Activated CD4-positive, alpha-beta T cell treated with anti-CD3 and anti-CD28 coated beads, Interleukin-10, Interleukin-2, amounts not matched to agents 100 ng/mL and 50 ng/mL, durations not matched to agents 16 hours and 8 hours (primary cell): ENCODE measurements around the gene RBM28.
A peak's percentile ranks its signal among the peaks of the same experiment; 100 is the strongest.

Source experiments
- DNase-seq: peaks from one replicate; pipeline ENCODE4 v3.0.0-alpha.2; 2020

The RBM28 gene, protein sequence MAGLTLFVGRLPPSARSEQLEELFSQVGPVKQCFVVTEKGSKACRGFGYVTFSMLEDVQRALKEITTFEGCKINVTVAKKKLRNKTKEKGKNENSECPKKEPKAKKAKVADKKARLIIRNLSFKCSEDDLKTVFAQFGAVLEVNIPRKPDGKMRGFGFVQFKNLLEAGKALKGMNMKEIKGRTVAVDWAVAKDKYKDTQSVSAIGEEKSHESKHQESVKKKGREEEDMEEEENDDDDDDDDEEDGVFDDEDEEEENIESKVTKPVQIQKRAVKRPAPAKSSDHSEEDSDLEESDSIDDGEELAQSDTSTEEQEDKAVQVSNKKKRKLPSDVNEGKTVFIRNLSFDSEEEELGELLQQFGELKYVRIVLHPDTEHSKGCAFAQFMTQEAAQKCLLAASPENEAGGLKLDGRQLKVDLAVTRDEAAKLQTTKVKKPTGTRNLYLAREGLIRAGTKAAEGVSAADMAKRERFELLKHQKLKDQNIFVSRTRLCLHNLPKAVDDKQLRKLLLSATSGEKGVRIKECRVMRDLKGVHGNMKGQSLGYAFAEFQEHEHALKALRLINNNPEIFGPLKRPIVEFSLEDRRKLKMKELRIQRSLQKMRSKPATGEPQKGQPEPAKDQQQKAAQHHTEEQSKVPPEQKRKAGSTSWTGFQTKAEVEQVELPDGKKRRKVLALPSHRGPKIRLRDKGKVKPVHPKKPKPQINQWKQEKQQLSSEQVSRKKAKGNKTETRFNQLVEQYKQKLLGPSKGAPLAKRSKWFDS

DNA sequence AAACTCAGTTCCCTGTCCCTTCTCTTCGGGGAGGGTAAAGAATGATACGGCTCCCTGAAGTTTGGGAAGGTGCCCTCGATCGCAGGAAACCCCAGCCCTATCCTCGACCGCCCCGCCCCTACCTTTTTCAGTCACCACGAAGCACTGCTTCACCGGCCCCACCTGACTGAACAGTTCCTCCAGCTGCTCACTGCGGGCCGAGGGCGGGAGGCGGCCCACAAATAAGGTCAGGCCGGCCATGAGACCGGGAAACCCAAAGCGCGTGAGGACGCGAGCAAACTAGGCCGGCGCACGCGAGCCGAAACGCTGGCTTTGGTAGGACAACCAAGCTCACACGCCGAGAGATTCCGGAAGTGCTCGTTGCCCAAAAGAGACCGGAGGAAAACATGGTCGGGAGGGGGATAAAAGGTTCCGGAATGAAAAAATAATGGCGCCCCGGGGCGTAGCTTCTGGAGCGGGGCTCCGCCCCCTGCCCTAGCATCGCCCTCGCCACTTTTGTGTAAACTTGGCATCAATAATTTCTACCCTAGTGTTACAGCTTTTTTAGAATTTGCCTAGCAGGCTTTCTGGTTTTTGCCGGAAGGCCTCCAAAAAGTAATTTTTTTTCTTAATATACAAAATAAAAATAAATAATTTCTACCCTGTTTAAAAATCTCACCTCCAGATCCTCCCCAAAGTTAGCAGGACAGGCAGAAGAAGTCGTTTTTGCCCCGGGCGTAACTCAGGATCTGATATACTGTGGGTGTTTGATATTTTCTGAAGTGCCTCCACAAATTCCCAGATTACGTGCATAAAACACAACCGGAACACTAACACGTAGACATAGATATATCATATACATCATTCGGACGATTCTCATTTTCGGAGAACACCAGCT is at the start of gene RBM28:
RBM28 (minus strand) TSS at position 355 of the 877 bp plus-strand sequence; CDS start at position 240, 115 bp downstream.
- DNase-seq = peak; percentile 91

DNA sequence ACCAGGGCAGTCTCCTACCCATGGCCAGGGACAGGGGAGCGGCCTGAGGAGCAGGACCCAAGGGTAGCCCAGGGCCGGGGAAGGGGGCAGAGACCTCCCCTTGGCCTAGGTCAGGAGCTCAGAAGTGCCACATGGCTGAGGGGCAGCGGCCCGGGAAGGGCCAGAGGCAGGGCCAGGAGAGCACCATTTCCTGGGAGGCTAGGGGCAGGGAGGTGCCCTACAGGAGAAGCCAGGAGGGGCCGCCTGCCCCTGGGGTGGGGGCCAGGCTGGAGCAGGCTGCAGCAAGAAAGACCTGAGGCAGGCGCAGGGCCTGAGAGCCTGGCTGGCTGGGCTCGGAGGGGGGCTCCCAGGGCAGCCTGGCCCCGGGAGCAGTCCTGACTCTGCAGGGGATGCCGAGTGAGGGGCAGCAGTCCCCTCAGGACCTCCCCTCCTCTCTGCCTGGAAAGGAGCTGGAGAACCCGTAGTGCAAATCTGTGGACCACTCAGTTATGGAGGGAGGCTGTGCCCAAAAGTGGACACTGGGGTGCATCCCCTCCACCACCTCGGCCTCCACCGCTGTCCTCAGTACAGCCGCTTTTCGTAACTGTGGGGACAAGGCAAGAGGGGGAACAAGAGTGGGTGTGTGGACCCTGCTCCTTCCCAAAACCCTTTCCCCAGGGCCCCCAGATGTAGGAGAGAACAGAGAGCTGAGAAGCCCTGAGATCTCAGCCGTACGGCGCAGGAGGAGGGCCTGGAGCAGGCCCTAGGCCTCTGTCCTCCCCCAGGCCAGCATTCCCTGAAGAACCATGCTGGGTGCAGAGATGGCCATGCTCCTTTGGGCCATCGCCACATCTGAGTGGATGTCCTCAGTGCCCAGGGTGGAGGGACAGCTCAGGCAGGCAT is 49.0 kb upstream of the RBM28 start:
- no peak for DNase-seq

DNA sequence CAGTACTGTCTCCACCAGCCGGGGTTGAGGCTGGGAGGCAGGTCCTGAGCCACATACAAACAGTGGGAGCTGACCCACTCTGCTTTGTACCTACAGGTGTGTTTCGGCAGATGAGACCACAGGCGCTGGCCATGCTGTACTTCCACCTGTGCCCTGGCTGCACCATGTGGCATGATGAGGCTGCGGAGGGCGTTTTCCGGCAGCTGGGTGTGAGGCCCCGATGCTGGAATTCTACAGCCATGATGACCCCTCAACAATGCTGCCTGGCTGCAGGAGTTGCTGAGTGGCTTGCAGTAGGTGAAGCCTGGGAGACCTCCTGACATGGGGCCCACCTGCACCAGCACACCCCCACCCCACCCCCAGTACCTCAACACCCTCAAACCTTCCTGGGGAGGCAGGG is 48.1 kb upstream of the RBM28 start:
- no peak for DNase-seq

DNA sequence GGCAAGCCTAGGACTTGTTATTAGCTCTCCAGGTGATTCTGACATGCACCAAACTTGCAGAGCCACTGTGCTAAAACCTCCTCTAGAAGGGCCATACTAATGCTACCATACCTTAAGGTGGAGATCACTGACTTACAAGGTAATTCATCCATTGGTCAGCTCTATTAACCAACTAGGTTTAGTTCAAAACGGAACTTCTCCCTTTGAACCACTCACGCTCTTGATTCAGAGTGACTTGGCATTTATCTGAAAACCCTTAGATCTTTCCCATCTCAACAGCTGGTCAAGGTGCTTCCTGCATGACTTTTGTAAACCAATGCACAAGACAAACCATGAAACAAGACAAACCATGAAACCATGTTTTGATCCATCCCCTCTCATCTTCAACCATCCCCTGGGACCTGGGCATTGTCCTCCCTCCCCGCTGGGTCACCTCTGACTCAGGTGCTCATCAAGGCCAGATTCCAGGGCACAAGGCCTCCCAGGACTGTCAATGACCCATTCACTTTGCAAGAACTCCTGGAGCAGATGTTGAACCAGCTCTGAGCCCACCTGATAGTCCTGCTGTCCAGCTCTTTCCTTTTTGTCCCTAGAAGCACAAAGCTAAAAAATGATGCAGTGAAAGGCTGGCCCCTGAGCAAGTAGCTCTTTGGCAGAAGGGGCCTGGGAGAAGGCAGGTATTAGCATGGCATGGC is 47.3 kb upstream of the RBM28 start:
- no peak for DNase-seq

DNA sequence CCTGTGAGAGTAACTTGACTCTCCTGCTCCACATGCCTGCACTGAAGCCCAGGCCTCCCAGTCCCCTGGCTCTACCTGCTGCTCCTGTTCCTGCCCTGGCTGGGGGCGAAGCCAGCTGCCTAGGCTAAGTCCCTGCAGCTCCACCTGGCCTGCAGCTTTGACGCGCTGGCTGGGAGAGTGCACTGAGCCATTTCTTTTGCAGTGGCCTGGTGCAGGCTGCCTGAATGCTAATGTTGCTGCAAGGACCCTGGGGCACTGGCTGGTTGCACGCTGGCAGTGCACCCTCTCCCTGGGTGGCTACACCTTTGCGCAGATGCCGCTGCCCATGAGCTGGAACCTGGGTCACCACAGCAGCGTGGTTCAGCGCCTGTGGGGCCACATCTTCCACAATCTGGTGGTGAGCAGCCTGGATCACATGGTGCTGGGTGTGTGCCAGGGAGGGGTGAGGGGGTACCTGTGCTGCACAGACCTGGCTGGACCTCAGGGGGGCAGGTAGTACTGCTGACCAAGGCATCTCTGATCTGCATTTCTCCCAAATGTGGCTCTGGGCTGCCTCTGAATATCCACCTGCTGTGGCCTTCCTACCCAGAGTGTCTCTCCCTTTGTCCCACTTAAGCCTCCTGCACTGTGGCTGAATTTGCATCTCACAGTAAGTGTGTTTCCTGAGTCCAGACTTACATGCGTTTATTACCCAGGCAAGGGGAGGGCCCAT is 46.1 kb upstream of the RBM28 start:
- DNase-seq = no peak

DNA sequence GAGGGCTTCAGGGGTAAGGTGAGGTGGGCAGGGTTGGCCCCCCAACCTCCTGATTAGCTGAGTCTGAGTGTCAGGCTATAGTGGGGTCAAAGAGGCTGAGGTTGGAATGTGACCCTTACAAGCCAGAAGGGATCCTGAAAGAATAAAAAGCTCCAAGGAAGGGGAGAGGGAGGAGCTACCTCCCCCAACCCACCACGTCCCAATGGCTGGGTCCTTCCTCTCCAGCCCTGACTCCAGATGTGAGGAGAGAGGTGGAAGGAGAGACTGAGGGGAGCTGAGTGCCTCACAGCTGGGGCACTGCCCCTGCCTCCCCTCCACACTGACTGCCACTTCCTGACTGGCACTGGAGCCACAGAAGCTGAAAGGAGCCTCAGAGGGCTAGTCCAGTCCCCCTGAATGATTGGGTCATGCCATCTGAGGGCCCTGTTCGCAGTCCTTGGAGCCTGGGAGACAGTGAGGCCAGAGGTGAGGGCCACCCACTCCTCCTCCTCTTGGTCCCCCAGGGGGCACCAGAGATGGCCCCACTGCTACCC is 45.4 kb upstream of the RBM28 start:
- no peak for DNase-seq

DNA sequence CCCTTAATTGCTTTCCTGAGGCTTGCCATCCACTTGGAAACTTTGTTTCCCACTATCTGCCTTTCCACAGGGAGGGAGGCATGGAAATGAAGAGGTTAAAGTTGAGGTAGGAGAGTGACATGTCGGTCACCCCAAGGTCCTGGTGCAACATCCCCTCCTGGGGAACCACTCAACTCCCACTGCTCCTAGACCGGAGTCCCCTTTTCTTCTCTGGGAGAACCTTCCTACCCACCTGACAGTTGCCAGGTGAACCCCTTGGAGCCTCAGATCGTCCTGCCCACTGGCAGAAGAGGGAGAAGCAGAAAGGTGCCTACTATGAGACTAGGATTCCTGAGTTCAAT is 44.4 kb upstream of the RBM28 start:
- no peak for DNase-seq

DNA sequence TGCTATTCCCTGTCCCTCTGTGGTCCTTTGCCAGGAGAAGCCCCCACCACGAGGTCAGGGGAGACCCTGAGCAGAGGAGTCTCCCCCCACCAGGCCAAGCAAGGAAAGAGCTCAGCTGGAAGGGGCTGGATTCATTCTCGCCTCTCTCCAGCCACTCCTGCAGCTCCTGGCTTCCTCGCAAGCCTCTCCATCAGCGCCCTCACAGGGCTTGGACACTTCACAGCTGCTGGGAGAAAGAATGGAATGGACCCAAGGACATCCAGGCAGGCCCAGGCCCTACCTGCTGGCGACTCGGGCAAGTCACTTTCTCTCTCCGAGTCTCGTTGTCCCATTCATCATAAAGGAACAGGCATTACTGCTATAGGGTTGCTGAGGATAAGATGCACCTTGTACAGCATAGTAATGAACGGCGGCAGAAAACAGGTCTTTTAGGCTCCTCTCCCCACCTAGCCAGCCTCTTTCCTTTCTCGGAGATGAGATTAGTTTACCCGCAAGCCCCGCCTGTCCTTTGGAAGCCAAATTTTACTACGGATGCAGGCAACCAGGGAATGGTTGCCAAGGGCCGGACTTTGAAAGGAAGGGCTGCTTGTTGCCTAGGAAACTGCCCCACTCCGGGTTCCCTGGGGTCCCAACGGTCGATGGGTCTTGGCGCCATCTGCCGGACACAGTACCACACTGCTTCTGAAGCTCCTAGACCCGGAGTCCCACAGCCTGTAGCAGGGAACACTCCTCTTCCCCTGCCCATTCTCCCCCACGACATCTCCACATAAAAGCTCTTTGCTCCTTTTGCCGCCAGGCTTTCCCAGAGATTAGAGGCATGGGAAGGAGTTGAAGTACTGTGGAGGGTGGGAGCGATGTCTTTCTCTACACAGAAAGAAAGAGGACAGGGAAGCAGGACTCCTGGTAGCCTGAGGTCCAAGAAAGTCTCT is 43.8 kb upstream of the RBM28 start:
- peak; percentile 74 for DNase-seq

DNA sequence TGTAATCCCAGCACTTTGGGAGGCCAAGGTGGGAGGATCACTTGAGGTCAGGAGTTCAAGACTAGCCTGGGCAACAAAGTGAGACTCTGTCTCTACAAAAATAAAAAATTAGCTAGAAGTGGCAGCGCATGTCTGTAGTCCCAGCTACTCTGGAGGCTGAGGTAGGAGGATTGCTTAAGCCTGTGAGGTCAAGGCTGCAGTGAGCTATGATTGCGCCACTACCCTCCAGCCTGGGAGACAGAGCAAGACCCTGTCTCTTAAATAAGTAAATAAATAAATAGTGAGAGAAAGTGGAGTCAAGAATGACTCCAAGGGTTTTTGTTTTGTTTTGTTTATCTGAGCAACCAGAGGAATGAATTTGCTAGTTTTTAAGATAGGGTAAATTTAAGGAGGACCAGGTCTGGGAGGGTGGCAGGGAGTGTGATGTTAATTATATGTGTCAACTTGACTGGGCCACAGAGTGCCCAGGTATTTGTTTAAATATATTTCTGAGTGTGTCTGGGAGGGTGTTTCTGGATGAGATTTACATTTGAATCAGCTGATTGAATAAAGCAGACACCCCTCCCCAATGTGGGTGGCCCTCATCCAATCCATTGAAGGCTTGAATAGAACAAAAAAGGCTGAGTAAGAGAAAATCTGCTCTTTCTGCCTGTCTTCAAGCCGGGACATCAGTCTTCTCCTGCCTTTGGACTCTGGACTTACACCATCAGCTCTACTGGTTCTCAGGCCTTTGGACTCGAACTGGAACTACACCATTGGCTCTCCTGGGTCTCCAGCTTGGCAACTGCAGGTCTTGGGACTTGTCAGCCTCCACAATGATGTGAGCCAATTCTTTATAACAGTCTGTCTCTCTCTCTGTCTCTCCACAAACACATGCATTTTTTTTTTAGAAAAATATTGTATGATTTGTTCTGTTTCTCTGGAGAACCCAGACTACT is 42.5 kb upstream of the RBM28 start:
- no peak for DNase-seq

DNA sequence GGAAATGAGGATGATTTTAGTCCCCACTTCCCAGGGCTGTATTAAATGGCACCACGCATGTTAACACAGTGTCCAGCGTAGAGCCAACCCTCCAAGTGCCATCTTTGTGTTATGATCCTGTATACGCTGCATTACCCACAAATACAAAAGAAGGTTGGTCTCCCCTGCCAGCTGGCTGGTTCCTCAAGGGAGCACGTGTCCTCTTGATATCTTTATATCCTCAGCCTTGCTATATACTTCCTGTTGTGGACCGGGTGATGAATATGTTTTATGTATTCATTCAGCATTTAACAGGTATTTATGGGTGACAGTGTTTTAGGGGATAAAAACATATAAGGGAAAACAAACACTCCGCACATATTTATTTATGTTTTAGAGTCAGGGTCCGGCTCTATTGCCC is 41.0 kb upstream of the RBM28 start:
- DNase-seq = no peak

DNA sequence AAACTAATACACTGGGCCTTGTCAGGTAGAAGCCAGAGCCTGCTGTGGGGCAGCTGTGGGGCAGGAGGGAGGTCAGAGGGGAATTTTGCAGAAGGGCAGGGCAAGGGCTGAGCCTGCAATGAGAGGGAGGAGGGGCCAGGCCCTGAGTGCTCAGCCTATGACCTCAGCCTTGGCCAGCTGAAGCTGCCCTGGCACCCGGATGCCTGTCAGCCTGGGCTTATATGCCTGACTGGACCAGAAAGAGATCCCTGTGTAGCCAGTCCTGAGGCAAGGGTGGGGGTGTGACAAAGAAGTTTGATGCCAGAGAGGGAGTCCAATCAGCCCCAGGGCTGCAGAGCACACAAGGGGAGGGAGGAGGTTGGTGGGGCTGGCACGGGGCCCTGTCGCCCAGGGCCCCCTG is 40.1 kb upstream of the RBM28 start:
- DNase-seq = no peak

DNA sequence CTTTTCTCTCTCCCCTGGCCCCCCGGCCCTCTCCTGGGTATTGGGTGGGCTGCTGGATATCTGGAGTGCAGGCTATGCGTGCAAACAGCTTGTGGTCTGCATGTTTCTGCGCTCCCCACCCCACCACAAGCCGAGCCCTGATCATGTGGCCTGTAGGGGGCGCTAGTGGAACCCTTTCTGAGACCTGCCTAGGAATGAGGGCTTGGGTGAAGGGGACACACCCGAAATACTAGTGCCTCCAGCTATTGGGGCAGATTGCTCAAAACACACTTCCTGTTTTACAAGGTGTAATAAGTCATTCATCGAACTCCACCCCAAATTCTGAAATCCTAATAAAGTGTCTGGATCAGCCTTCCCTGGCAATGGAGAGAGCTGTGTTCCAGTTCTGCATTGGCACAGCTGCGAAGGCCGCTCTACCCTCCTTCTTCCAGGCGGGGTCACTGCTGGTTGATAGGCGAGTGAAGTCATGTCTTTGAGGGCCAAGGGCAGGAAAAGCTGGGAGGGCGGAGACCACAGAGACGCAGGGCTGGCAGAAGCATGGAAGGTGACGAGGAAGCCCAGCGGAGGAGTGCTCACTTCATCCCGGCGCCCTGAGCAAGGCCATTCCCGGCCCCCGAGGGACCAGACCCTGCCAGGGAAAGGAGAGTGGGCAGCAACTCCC is 37.6 kb upstream of the RBM28 start:
- DNase-seq = peak; percentile 47

DNA sequence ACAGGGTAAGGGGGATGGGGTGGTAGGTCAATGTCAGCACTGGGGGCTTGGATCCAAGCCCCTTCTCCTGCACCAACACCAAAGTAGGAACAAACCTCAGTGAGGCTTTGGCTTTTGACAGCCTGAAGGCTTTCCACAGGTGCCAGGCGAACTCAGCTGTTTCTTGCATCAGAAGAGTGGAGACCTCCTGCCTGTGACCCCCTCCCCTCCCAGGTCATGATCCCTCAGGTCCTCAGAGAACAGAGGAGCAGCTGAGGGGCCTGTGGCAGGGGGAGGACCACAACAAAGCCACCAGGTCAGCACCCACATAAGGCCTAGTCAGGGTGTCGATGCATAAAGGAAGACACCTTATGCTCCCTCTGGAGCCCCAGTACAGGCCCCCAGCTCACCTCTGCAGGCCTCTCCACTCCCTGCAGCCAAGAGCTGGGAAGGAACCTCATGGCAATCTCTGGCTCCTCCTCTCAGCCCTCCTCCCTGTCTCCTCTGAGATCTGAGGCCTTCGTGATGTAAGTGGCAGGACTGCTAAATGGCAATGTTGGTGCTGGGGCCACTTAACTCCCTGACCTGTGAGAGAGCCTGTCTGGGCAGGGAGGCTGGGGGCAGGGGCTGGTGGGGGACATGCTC is 36.9 kb upstream of the RBM28 start:
- DNase-seq = no peak

DNA sequence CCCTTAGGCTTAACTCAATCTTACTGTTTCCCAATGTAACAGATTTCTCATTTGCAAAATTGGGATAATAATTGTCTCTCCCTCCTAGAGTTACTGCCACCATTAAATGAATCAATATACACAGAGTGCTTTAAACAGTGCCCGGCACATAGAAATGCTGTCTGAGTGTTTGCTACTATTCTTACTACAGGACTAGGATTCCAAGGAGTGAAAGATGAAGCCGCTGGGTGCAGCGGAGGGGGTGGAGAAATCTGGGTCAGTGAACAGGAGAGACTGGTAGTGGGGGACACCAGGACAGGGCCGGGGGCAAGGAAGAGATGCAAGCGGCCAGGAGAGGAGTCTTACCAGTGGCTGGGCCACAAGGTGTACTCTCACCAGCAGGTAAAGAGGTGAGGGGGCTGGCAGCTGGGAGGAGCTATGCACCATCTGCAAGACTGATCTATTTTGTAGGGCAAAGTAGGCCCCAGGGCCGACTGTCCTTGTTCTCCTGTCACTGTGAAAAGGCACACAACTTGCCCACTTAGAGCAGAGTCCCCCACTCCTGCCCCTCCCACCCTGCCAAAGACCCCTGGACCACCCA is 36.3 kb upstream of the RBM28 start:
- DNase-seq = no peak

DNA sequence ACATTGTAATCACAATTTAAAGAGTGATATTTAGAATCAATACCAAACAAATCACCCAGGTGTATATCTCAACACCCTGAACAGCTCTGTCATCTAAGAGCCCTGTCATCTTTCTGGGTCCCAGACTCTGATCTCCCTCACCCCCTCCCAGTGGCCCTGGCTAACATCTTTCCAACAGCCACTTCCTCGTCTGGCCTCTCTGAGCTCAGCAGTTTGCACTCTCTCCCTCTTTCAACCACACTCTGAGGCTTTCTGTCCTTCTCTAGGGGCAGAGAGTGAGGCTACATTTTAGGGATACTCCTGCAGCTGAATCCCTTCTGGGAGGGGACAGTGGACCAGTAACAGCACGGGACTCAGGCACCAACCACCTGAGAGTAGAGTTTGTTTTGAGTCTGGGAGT is 34.9 kb upstream of the RBM28 start:
- DNase-seq = no peak

DNA sequence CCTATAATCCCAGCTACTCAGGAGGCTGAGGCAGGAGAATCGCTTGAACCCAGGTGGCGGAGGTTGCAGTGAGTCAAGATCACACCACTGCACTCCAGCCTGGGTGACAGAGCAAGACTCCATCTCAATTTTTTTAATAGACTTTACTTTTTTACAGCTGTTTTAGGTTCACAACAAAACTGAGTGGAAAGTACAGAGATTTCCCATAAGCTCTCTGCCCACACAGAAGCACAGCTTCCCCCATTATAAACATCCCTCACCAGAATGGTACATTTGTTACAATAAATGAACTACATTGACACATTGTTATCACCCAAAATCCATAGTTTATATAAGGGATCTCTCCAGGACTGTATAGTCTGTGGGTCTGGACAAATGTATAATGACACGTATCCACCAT is 32.4 kb upstream of the RBM28 start:
- DNase-seq = no peak

DNA sequence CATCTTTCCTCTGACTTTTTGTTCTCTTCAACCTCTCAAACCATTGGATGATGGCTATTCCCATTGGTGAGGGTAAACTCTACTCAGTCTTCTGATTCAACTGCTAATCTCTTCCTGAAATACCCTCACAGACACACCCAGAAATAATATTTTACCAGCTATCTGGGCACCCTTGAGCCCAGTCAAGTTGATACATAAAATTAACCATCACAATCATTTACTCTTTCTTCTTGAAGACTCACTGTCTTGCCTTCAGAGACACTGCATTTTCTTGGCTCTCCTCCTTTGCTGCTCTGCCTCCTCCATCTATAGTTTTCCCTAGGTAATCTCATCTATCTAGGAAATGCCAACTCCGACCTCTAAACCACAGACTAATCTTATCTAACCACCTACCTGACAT is 30.3 kb upstream of the RBM28 start:
- DNase-seq = no peak
